ENCODE data around the gene MRPS26. TPM values are rescaled to one million over a fixed set of nuclear protein-coding genes. Genes with fewer than 3 reads are reported as not detected.
"Not testable (repeated sequence)": the region's sequence is repeated elsewhere in the genome, so short reads cannot be mapped to it uniquely, and the experiment has no call there.

MRPS26 gene
- total RNA-seq, 1 donor from 2014 or later, result 106 TPM

DNA sequence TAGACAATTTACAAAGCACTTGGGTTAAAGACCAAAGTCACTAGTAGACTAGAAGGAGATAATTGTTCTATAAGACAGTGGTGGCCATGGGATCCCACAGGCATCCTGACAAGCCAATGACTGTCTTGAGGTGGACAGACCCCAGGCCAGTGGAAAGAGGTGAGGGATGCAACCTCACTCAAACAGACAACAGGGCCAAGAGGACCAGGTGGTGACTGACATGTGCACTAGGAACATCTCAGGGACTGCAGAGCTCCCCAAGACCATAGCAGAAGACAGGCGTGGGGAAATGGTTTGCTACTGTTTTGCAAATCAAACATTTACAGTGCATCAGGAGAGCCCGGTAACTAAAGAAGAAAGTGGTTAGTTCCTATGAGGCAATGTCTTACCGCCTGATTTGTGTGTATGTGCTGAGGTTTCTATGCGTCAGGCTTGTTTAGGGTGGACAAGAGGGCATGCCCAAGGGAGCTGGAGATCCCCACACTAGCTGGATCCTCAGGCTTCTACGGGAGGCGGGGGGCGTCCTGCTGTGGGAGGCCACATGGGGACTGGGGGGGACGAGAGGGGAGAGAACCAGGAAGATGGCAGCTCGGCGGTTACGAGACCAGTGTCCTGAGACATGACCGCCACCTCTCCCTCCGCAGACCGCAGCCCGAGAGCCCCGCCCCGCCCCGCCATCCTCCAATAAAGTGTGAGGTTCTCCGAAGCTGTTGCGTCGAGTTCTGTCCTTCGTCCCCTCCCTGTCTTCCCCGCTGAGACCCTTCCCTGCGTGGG lies 623 bp upstream of the MRPS26 start:
- Mint-ChIP-seq H3K4me1 (ENCODE audit: low read depth) (peaks cover 16% of the 10 kb centered on the region), H3K27me3 (ENCODE audit: insufficient read depth) (no peaks in the 10 kb centered on the region), H3K4me3 (peak overlapping the region; percentile 84), H3K27ac (peak overlapping the region; percentile 67), H3K9me3 (no peaks in the 10 kb centered on the region), H3K36me3 (ENCODE audit: low read depth) (peaks cover 34% of the 10 kb centered on the region)
- no peak for DNase-seq (ENCODE audit: low spot score)
- intact Hi-C loops (cut with micrococcal nuclease), result loop anchor here (1.0 kb wide), 3 partner anchors 34 to 172 kb away; partner anchors contain the start of gene PTPRA

DNA sequence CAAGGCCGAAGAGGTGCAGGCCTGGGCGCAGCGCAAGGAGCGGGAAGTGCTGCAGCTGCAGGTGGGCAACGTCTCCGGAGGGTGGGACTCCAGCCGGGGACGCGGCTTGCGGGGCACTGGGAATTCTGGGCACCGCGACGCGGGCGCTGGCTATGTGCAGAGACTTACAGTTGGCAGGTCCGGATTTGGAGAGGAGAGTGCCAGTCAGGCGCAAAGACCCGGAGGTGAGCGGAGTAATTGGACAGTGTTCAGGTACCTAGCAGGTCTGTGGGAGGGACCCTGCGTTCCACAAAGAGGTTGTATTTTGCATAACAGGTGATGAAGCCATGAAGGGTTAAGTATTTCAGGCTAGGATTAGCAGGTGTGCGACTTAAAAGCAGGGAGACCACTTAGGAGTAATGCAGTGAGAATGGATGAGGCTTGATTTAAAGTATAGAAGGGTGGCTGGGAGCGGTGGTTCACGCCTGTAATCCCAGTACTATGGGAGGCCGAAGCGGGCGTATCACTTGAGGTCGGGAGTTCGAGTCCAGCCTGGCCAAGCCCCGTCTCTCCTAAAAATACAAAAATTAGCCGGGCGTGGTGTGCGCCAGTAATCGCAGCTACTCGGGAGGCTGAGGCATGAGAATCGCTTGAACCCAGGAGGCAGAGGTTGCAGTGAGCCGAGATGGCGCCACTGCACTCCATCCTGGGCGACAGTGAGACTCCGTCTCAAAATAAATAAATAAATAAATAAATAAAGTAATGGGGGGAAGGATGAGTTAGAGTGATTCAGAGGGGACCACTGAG lies 1.0 kb downstream of the MRPS26 start:
- no peaks in the 10 kb centered on the region for H3K27me3 Mint-ChIP-seq (ENCODE audit: insufficient read depth)
- H3K27ac Mint-ChIP-seq, result peak overlapping the region; percentile 78
- DNase-seq (ENCODE audit: low spot score), result no peak
- peaks cover 31% of the 10 kb centered on the region for H3K36me3 Mint-ChIP-seq (ENCODE audit: low read depth)
- peaks cover 11% of the 10 kb centered on the region for H3K4me1 Mint-ChIP-seq (ENCODE audit: low read depth)
- no peaks in the 10 kb centered on the region for H3K9me3 Mint-ChIP-seq
- intact Hi-C loops (cut with micrococcal nuclease), result loop anchor here (1.0 kb wide), 1 partner anchor 395 kb away; the partner anchor contains the start of gene NOP56
- H3K4me3 Mint-ChIP-seq, result peak overlapping the region; percentile 95

DNA sequence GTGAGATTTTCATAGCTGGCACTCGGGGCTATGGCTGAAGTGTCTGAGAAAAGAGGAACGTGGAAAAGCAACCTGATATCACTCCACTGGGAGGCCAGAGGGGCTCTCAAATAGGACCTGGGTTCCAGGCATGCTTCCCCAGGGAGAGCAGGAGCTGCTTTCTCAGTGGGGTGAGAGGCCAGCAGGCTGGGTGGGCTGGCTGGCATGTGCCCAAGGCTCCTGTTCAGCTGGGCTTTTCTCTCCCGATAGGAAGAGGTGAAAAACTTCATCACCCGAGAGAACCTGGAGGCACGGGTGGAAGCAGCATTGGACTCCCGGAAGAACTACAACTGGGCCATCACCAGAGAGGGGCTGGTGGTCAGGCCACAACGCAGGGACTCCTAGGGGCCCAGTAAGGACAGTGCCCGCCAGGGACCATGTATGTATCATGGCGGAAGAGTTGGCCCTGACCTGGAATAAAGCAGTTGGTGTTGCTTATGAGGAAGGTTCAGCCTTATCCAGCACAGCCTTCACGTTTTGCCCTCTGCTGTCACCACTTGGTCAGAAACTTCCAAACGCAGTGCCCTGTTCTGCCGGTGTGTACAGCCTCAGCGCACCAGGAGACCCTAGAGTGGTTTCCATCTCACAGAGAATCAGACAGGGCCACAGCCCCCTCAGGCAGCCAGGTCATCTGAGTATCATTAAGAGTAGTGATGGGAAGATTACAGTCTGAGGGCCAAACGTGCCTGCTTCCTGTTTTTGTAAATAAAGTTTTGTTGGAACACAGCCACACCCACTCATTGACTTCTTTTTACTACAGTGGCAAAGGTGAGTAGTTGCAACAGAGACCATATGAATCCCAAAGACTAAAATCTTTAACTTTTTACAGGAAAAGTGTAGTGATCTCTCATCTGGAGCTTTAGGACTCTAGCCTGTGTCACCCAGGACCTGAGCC lies 1.9 kb downstream of the MRPS26 start:
- H3K4me1 Mint-ChIP-seq (ENCODE audit: low read depth), result peaks cover 11% of the 10 kb centered on the region

DNA sequence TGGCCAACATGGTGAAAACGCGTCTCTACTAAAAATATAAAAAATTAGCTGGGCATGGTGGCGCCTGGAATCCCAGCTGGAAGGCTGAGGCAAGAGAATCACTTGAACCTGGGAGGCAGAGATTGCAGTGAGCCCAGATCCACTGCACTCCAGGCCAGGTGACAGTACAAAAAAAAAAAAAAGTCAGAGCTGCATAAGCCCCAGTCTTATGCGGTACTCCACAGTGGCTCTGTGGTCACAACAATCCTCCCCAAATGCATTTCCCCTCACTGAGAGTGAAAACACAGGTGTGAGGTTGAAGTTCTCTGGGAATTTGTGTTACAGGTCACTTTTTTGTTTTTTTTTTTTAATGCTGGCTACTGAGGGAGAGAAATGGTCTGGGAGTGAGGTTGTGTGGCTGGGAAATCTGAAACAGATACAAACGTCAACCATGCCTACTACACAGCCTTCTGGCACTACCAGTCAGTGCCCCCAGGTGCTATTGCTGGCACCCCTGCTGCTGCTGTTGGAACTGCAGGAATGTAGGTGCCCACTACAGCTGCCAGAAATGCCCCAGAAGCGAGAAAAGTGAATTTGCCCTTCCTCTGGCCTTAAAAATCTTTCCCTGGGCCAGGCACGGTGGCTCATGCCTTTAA lies 5.7 kb downstream of the MRPS26 start:
- intact Hi-C loops (cut with micrococcal nuclease), result loop anchor here (2.0 kb wide), 1 partner anchor 153 kb away; the partner anchor contains the start of gene DDRGK1
- Mint-ChIP-seq H3K27me3 (ENCODE audit: insufficient read depth) (peaks cover 2% of the 10 kb centered on the region), H3K4me1 (ENCODE audit: low read depth) (peaks cover 6% of the 10 kb centered on the region), H3K9me3 (no peaks in the 10 kb centered on the region), H3K27ac (no peak overlapping the region), H3K36me3 (ENCODE audit: low read depth) (peaks cover 27% of the 10 kb centered on the region), H3K4me3 (no peak overlapping the region)
- DNase-seq (ENCODE audit: low spot score), result no peak

More for the DNA sequence above, 1.9 kb downstream of the MRPS26 start:
- Mint-ChIP-seq H3K9me3 (no peaks in the 10 kb centered on the region), H3K27ac (peak overlapping the region; percentile 29), H3K4me3 (peak overlapping the region; percentile 95), H3K36me3 (ENCODE audit: low read depth) (peaks cover 27% of the 10 kb centered on the region), H3K27me3 (ENCODE audit: insufficient read depth) (no peaks in the 10 kb centered on the region)
- DNase-seq (ENCODE audit: low spot score), result no peak
- intact Hi-C loops (cut with micrococcal nuclease), result no loop called here

DNA sequence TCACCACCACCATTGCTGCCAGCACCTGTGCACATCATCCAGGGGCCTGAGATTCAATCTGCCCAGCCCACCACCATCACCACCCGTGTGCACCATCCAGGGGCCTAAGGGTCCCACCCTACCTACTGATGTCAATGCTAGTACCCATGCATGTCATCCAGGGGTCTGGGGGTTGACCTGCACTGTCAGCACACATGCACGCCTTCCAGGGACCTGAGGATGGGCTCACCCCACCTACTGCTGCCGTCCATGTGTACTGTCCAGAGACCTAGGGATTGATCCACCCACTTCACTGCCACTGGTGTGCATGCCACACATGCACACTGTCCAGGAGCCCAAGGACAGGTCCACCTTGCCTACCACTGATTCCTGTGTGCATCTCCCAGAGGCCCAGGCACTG lies 13.6 kb downstream of the MRPS26 start:
- DNase-seq (ENCODE audit: low spot score), result no peak
- peaks cover 6% of the 10 kb centered on the region for H3K27me3 Mint-ChIP-seq (ENCODE audit: insufficient read depth)
- no peak overlapping the region for H3K27ac Mint-ChIP-seq
- no peaks in the 10 kb centered on the region for H3K9me3 Mint-ChIP-seq
- intact Hi-C loops (cut with micrococcal nuclease), result no loop called here
- H3K4me1 Mint-ChIP-seq (ENCODE audit: low read depth), result no peaks in the 10 kb centered on the region
- no peak overlapping the region for H3K4me3 Mint-ChIP-seq
- H3K36me3 Mint-ChIP-seq (ENCODE audit: low read depth), result peaks cover 2% of the 10 kb centered on the region

DNA sequence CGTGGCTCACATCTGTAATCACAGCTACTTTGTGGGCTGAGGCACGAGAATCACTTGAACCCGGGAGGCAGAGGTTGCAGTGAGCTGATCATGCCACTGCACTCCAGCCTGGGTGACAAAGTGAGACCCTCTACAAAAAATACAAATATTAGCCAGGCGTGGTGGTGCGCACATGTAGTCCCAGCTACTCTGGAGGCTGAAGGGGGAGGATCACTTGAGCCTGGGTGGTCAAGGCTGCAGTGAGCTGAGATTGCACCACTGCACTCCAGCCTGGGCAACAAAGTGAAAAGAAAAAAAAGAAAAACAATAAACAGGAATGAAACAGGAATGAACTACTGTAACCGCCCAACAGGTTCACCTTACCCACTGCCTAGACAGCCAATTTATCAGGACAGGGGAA lies 18.3 kb downstream of the MRPS26 start:
- H3K27me3 Mint-ChIP-seq (ENCODE audit: insufficient read depth); DNase-seq (ENCODE audit: low spot score); H3K36me3 Mint-ChIP-seq (ENCODE audit: low read depth); intact Hi-C loops (cut with micrococcal nuclease); H3K27ac Mint-ChIP-seq; H3K9me3 Mint-ChIP-seq; H3K4me3 Mint-ChIP-seq; H3K4me1 Mint-ChIP-seq (ENCODE audit: low read depth): not testable (repeated sequence)

DNA sequence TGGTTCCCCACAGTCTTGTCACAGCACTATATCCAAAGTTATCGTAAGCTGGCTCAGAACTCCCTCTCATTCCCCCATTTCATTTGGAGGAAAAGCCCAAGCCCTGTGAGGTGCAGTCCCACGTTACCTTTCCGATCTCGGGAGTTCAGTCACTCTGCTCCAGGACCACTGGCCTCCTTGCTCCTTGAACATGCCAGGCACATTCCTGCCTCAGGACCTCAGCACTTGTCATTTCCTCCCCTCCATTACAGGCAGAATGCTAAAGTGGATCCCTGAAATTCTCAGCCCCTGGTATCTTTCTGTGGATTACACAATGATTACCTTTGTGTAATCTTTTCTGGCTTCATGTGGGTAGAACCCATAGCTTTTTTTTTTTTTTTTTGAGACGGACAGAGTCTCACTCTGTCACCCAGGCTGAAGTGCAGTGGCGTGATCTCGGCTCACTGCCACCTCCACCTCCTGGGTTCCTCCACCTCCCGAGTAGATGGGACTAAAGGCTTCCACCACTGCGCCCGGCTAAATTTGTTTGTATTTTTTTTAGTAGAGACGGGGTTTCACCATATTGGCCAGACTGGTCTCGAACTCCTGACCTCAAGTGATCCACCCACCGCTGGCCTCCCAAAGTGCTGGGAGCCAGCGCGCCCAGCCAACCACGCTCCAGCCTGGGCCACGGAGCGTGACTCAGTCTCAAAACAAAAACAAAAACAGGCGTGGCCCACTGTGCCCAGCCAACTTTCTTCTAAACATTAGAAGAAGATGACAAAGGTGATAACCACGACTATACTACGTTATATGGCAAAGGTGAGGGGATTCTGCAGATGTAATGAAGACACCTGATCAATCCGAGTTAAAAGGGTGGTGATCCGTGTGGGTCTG lies 21.5 kb downstream of the MRPS26 start:
- H3K27me3 Mint-ChIP-seq (ENCODE audit: insufficient read depth), result peaks cover 6% of the 10 kb centered on the region
- no peak overlapping the region for H3K27ac Mint-ChIP-seq
- DNase-seq (ENCODE audit: low spot score), result no peak
- intact Hi-C loops (cut with micrococcal nuclease), result no loop called here
- H3K36me3 Mint-ChIP-seq (ENCODE audit: low read depth), result peaks cover 4% of the 10 kb centered on the region
- H3K9me3 Mint-ChIP-seq, result no peaks in the 10 kb centered on the region
- H3K4me3 Mint-ChIP-seq, result no peak overlapping the region
- H3K4me1 Mint-ChIP-seq (ENCODE audit: low read depth), result peaks cover 12% of the 10 kb centered on the region

DNA sequence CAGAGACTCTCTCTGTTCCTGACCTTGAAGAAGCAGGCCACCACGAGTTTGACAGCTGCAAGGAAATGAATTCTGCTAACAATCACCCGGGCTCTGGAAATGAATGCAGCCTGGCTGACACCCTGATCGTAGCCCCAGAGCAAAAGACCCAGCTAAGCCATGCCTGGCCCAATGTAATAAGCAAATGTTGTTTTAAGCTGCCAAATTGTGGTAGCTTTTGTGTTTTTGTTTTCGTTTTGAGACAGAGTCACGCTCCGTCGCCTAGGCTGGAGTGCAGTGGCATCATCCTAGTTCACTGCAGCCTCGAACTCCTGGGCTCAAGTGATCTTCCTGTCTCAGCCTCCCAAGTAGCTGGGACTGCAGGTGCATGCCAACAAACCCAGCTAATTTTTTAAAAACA lies 22.2 kb downstream of the MRPS26 start:
- peaks cover 6% of the 10 kb centered on the region for H3K27me3 Mint-ChIP-seq (ENCODE audit: insufficient read depth)
- intact Hi-C loops (cut with micrococcal nuclease), result no loop called here
- H3K4me3 Mint-ChIP-seq, result no peak overlapping the region
- no peaks in the 10 kb centered on the region for H3K9me3 Mint-ChIP-seq
- peaks cover 18% of the 10 kb centered on the region for H3K4me1 Mint-ChIP-seq (ENCODE audit: low read depth)
- H3K27ac Mint-ChIP-seq, result no peak overlapping the region
- no peak for DNase-seq (ENCODE audit: low spot score)
- peaks cover 4% of the 10 kb centered on the region for H3K36me3 Mint-ChIP-seq (ENCODE audit: low read depth)

DNA sequence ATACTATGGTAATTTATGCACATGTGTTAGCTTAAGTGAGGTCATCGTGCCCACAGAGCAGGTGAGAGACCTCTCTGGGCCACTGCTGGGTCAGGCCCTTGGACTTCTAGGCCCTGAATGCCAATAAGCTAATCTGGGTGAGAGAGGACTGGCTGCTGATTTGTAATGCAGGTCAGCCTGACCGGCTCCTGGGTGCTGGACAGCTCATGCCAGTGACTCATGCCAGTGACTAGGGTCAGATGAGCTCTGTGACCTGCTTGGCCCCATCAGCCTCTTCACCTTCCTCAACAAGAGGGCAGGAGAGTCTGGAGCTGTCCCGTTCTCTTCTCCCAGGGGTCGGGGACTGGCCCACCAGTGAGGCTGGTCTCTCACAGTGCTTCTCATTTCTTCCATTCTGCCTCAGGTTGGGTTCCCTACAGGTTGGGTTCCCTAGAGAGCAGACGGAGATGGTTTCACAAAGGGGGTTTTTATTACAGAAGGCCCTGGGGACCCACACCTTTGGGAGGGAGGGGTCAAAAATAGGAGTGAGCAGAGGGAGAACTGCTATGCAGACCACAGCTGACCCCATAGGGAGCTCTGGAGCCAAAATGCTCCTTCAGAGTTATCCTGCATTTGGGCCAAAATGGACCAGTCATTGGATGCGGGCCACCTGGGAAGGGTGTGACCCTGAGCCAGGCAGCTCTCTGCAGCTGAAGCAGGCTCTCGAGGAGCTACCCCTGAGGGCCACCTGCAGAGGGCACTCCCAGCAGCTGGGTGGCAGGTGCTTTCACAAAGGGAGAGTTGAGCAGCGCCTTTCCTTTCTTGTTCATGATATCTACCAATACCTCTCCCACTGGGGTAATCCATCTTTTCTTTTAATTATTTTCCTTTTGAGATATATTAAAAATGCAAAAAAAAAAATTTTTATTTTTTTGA lies 23.4 kb downstream of the MRPS26 start:
- H3K9me3 Mint-ChIP-seq, result no peaks in the 10 kb centered on the region
- H3K4me1 Mint-ChIP-seq (ENCODE audit: low read depth), result peaks cover 18% of the 10 kb centered on the region
- H3K36me3 Mint-ChIP-seq (ENCODE audit: low read depth), result peaks cover 4% of the 10 kb centered on the region
- DNase-seq (ENCODE audit: low spot score), result no peak
- peaks cover 3% of the 10 kb centered on the region for H3K27me3 Mint-ChIP-seq (ENCODE audit: insufficient read depth)
- no peak overlapping the region for H3K27ac Mint-ChIP-seq
- no peak overlapping the region for H3K4me3 Mint-ChIP-seq
- intact Hi-C loops (cut with micrococcal nuclease), result no loop called here

DNA sequence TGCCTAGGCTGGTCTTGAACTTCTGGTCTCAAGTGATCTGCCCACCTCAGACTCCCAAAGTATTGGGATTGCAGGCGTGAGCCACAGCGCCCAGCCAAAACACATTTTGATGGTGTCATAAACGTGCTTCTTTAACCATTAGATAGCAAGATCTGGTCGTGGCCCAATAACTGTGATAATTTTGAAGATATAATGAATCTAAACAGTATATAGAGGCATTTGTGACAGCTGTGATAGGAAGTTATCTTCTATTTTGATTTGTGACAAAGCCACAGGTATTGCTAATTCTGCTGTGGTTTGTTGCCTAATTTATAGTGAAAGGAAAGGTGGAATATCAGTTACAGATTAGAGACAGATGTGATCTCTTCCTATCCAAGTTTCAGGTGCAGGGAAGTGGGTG lies 24.9 kb downstream of the MRPS26 start:
- Mint-ChIP-seq H3K27ac (peak overlapping the region; percentile 80), H3K4me3 (peak overlapping the region; percentile 84), H3K9me3 (no peaks in the 10 kb centered on the region), H3K36me3 (ENCODE audit: low read depth) (peaks cover 4% of the 10 kb centered on the region), H3K4me1 (ENCODE audit: low read depth) (peaks cover 31% of the 10 kb centered on the region), H3K27me3 (ENCODE audit: insufficient read depth) (peaks cover 3% of the 10 kb centered on the region)
- intact Hi-C loops (cut with micrococcal nuclease), result no loop called here
- no peak for DNase-seq (ENCODE audit: low spot score)

DNA sequence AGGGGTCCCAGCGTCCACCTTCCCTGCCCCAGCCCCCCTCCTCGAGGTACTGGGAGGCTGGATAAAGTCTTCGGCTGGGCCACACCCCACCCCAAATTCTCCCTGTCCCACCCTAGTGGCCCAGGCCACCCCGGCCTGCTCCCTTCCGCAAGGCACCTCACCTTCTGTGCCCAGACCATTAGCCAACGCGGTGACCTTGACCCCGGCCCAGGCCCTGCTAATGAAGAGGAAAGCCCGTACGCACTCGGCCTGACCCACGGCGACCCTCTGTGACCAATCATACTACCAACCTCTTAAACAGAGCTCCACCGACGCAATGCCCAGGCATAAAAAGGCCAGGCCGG lies 25.4 kb downstream of the MRPS26 start:
- Mint-ChIP-seq H3K4me3 (peak overlapping the region; percentile 84), H3K9me3 (no peaks in the 10 kb centered on the region), H3K27ac (no peak overlapping the region), H3K27me3 (ENCODE audit: insufficient read depth) (peaks cover 3% of the 10 kb centered on the region), H3K4me1 (ENCODE audit: low read depth) (peaks cover 31% of the 10 kb centered on the region), H3K36me3 (ENCODE audit: low read depth) (peaks cover 4% of the 10 kb centered on the region)
- intact Hi-C loops (cut with micrococcal nuclease), result no loop called here
- DNase-seq (ENCODE audit: low spot score), result no peak

Data from activated T-helper 1 cell treated with anti-CD3 and anti-CD28 coated beads, Interleukin-12 subunit alpha, Interleukin-12 subunit beta, Interleukin-2, Interleukin-4 antibody, amounts not matched to agents 30 ng/mL and 10 ng/mL and 1 ng/mL, durations not matched to agents 14 hours and 24 hours and 36 hours (primary cell).